ENCODE data around the gene KRT71.

Gene KRT71

GRCh38 chr12:52537101-52537500, 15.8 kb downstream of the KRT71 start:
- DNase-seq: no peak

GRCh38 chr12:52535574-52535973, 17.4 kb downstream of the KRT71 start:
- no peak for DNase-seq

- no peak for DNase-seq
Observed at GRCh38 chr12:52534482-52534881, 18.5 kb downstream of the KRT71 start.

GRCh38 chr12:52533686-52534470, 19.1 kb downstream of the KRT71 start:
- no peak for DNase-seq

- no peak for DNase-seq
Observed at GRCh38 chr12:52532636-52533035, 20.3 kb downstream of the KRT71 start.

GRCh38 chr12:52531566-52532300, 21.2 kb downstream of the KRT71 start:
- no peak for DNase-seq

GRCh38 chr12:52530905-52531304, 22.0 kb downstream of the KRT71 start:
- no peak for DNase-seq

- no peak for DNase-seq
Observed at GRCh38 chr12:52530366-52530765, 22.6 kb downstream of the KRT71 start.

GRCh38 chr12:52529846-52530245, 23.1 kb downstream of the KRT71 start:
- no peak for DNase-seq

- DNase-seq: no peak
Observed at GRCh38 chr12:52529417-52529816, 23.5 kb downstream of the KRT71 start.

GRCh38 chr12:52528641-52529143, 24.3 kb downstream of the KRT71 start:
- DNase-seq: no peak

GRCh38 chr12:52527121-52527800, 25.7 kb downstream of the KRT71 start:
- no peak for DNase-seq

GRCh38 chr12:52526511-52526951, 26.4 kb downstream of the KRT71 start:
- DNase-seq: no peak

- no peak for DNase-seq
Observed at GRCh38 chr12:52525661-52526499, 27.1 kb downstream of the KRT71 start.

GRCh38 chr12:52524898-52525591, 27.9 kb downstream of the KRT71 start:
- no peak for DNase-seq

GRCh38 chr12:52524241-52524897, 28.6 kb downstream of the KRT71 start:
- DNase-seq: no peak

- DNase-seq: no peak
Observed at GRCh38 chr12:52523824-52524223, 29.1 kb downstream of the KRT71 start.

- no peak for DNase-seq
Observed at GRCh38 chr12:52522346-52523011, 30.5 kb downstream of the KRT71 start.

- DNase-seq: no peak
Observed at GRCh38 chr12:52521568-52522266, 31.2 kb downstream of the KRT71 start.

- DNase-seq: no peak
Observed at GRCh38 chr12:52521175-52521567, 31.8 kb downstream of the KRT71 start.

Measured in stimulated activated naive CD4-positive, alpha-beta T cell (primary cell).